BJ (cell line): ENCODE measurements around the gene PRKAR1B. TPM values are rescaled to one million over a fixed set of nuclear protein-coding genes. Genes with fewer than 3 reads are reported as not detected.

Experiments used
- CTCF ChIA-PET: fragments of 350-600 bp; formaldehyde crosslinking; extraction: SDS; loops from one replicate; lab custom pipeline; 2021; ENCODE audit warnings: antibody characterized with exemption, inconsistent platforms; lab: Yijun Ruan, JAX
- POLR2A ChIA-PET: fragments of 300-600 bp; sonication (Branson Sonifier 250); formaldehyde crosslinking; extraction: SDS; loops from one replicate; lab custom pipeline; 2021; ENCODE audit warnings: antibody characterized with exemption; lab: Charles Lee
- DNase-seq: peaks from one replicate; pipeline ENCODE4 v3.0.0-alpha.2; 2011; ENCODE audit warnings: low read depth
- H3K27me3 ChIP-seq: 2 replicates; pipeline ENCODE4 v1.6.0; 2011; ENCODE audit warnings: low read length; ENCODE audit not compliant: control insufficient read depth, insufficient read depth
- H3K36me3 ChIP-seq: 2 replicates; pipeline ENCODE4 v1.5.1; 2011; ENCODE audit warnings: low read length; ENCODE audit not compliant: control insufficient read depth, insufficient read depth
- H3K4me3 ChIP-seq: 2 replicates; pipeline ENCODE4 v1.5.1; 2011; ENCODE audit warnings: low read depth, mild to moderate bottlenecking, control low read depth, low read length
- polyA plus RNA-seq: library from polyadenylated mRNA; depleted of rRNA; stranded (reverse); fragments of >200 nt; gene quantifications from 2 replicates; pipeline ENCODE4 v1.2.3, GENCODE V29; 2011
- TF ChIP-seq, protein P1 (sequence below): IDR thresholded peaks from 2 replicates; pipeline ENCODE4 v1.5.1; 2011; ENCODE audit warnings: low read depth, mild to moderate bottlenecking, control low read depth, inconsistent platforms, low read length, moderate library complexity; ENCODE audit not compliant: insufficient read depth

The PRKAR1B gene
- polyA plus RNA-seq, 1 experiment: 7.4 TPM

DNA sequence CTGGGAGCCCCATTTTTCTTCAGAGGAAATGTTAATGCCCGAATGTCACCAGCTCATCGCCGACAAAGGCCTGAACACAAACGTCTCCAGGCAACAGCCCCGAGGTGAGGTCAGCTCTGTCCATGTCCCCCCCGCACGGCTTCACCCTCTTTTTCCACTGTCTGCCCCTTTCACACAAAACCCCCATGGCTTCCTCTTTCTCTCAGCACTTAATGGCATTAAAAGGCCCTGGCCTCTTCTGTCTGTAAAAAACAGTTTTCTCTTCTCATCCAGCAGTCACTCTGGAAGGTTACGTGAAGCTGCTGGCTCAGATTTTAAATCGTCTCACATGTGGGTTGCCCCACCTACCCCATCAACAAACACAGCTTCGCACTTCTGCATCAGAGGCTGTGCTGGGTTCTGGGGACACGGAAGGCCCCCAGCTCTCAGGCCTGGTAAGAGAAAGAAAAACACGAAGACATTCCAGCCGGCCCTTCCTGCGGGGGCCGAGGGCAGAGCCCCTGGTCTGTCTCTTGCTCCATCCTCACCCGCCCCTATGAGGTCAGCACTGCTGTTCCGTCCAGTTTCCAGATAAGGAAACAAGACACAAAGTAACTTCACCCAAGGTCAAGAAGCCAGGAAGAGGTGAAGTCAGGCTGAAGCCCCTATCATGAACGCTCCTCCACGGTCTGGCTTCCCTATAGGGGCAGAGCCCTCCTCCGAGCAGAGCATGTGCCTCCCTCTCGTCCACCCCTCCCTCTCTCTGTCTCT, 116.4 kb downstream of the PRKAR1B start:
- TF ChIP-seq, protein P1, sequence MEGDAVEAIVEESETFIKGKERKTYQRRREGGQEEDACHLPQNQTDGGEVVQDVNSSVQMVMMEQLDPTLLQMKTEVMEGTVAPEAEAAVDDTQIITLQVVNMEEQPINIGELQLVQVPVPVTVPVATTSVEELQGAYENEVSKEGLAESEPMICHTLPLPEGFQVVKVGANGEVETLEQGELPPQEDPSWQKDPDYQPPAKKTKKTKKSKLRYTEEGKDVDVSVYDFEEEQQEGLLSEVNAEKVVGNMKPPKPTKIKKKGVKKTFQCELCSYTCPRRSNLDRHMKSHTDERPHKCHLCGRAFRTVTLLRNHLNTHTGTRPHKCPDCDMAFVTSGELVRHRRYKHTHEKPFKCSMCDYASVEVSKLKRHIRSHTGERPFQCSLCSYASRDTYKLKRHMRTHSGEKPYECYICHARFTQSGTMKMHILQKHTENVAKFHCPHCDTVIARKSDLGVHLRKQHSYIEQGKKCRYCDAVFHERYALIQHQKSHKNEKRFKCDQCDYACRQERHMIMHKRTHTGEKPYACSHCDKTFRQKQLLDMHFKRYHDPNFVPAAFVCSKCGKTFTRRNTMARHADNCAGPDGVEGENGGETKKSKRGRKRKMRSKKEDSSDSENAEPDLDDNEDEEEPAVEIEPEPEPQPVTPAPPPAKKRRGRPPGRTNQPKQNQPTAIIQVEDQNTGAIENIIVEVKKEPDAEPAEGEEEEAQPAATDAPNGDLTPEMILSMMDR: no peak
- no peak overlapping the region for H3K4me3 ChIP-seq
- no peak for DNase-seq
- POLR2A ChIA-PET: no interaction called here
- H3K36me3 ChIP-seq: peaks cover 2% of the 10 kb centered on the region; the same call in 1 of the 2 replicates
- CTCF ChIA-PET: interaction anchor here (1.1 to 1.3 kb wide), 2 partner anchors 14 to 16 kb away, joined by 3 to 4 read pairs; no protein-coding TSS in a partner anchor
- H3K27me3 ChIP-seq: no peaks in the 10 kb centered on the region

DNA sequence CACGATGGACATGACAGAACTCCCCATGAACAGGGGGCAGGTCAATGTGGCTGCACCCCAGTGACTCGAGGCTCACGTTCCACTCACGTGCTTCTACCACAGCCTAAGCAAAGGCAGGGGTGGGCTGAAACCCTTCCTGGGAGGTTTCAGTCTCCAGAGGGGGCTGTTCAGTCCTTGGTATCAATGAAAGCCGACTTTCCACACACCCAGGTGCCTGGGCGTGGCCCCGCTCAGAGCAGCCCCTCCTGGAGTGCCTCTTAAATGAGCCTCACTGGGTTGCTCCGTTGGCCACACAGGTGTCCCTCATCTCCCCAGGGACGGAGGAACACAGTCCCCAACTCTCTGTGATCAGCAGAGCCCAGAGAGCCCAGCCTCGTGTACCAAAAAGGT, 116.9 kb downstream of the PRKAR1B start:
- TF ChIP-seq, protein P1: no peak
- H3K36me3 ChIP-seq: peaks cover 2% of the 10 kb centered on the region; the same call in 1 of the 2 replicates
- H3K27me3 ChIP-seq: no peaks in the 10 kb centered on the region
- H3K4me3 ChIP-seq: no peak overlapping the region
- ChIA-PET POLR2A (no interaction called here), CTCF (interaction anchor here (1.1 kb wide), 1 partner anchor 17 kb away, joined by 4 read pairs; no protein-coding TSS in a partner anchor)
- DNase-seq: no peak

DNA sequence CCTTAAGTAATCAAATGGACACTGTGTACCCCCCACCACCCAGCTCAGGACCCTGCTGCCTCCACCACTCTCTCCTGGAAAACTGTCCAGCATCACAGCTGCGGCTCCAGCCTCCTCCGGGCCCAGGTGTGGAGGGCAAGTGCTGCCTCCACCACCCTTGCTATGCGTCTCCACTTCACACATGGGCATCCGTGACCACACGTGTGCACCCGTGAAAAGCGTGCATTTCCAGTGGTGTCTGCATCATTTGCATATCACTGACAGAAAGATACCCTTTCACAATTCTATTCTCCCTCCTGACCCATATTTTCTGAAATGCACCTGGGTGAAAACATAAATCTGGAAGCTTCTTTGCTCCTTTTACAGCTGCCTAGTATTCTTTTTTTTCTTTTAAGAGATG, 117.7 kb downstream of the PRKAR1B start:
- no peak for DNase-seq
- CTCF ChIA-PET: no interaction called here
- peaks cover 2% of the 10 kb centered on the region; the same call in 1 of the 2 replicates for H3K36me3 ChIP-seq
- no peak overlapping the region for H3K4me3 ChIP-seq
- POLR2A ChIA-PET: no interaction called here
- TF ChIP-seq, protein P1: no peak
- no peaks in the 10 kb centered on the region for H3K27me3 ChIP-seq

DNA sequence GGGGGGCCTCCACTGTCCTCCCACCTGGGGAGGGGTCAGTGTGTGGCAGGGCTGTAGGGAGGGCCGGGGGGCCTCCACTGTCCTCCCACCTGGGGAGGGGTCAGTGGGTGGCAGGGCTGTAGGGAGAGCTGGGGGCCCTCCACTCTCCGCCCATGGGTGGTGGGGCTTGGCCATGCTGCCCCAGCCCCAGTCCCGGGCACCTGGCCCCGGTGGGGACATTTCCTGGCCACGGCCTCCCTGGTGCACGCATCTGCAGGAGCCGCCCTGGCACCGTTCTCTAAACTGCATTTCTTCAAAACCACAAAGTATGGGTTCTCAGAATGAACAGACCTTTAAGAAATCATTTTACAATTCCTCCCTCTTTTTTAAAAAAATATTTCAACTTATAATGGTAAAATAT, 118.1 kb downstream of the PRKAR1B start:
- Histone ChIP-seq H3K4me3 (no peak overlapping the region), H3K27me3 (no peaks in the 10 kb centered on the region), H3K36me3 (peaks cover 2% of the 10 kb centered on the region; the same call in 1 of the 2 replicates)
- TF ChIP-seq, protein P1: no peak
- ChIA-PET POLR2A (no interaction called here), CTCF (no interaction called here)
- DNase-seq: no peak

DNA sequence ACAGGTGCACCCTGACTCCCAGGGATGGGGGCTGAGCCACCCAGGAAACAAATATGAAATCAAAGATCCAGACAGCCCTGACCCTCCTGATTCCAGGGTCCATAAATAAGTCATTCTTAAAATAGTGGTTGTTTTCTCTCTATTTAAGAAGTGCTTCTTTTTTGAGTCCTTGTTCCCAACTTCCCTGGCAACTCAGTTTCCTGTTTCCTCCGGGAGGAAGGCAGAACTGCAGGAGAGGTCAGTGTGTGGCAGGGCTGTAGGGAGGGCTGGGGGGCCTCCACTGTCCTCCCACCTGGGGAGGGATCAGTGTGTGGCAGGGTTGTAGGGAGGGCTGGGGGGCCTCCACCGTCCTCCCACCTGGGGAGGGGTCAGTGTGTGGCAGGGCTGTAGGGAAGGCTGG, 118.7 kb downstream of the PRKAR1B start:
- ChIA-PET POLR2A (no interaction called here), CTCF (no interaction called here)
- Histone ChIP-seq H3K4me3 (no peak overlapping the region), H3K36me3 (peaks cover 2% of the 10 kb centered on the region; the same call in 1 of the 2 replicates), H3K27me3 (no peaks in the 10 kb centered on the region)
- TF ChIP-seq, protein P1: no peak
- no peak for DNase-seq
